Mesenchymal stem cell (in vitro differentiated cells and primary cell): ENCODE measurements around the gene AP1S2.

ENCODE experiments used
- DNase-seq: peaks from one replicate; pipeline ENCODE4 v3.0.0-alpha.2; 2013
- H2AFZ ChIP-seq: one replicate; pipeline ENCODE4 v1.6.1; 2013; ENCODE audit warnings: low read depth, mild to moderate bottlenecking, control low read depth, inconsistent platforms, low read length, moderate library complexity
- H2AK5ac ChIP-seq: 2 replicates; pipeline ENCODE4 v1.6.1; 2013; ENCODE audit warnings: low read length, moderate library complexity, mild to moderate bottlenecking, inconsistent platforms; ENCODE audit not compliant: severe bottlenecking
- H2BK120ac ChIP-seq: one replicate; pipeline ENCODE4 v1.6.1; 2013; ENCODE audit warnings: low read depth, mild to moderate bottlenecking, inconsistent platforms, low read length, moderate library complexity
- H2BK12ac ChIP-seq, 2 experiments: one replicate each; pipeline ENCODE4 v1.6.1; 2013; ENCODE audit warnings: inconsistent platforms in 2 of 2, low read length in 2 of 2, mild to moderate bottlenecking in 2 of 2, moderate library complexity in 2 of 2, control low read depth in 1 of 2
- H2BK15ac ChIP-seq: one replicate; pipeline ENCODE4 v1.6.1; 2013; ENCODE audit warnings: mild to moderate bottlenecking, low read depth, inconsistent platforms; ENCODE audit not compliant: poor library complexity, severe bottlenecking
- H2BK5ac ChIP-seq: 2 replicates; pipeline ENCODE4 v1.6.1; 2013; ENCODE audit warnings: low read depth, mild to moderate bottlenecking, low read length, control low read depth, inconsistent platforms; ENCODE audit not compliant: poor library complexity, severe bottlenecking
- H3K14ac ChIP-seq, 2 experiments: one replicate each; pipeline ENCODE4 v1.6.1; 2013; ENCODE audit warnings: inconsistent platforms in 2 of 2, low read length in 2 of 2, control low read depth in 1 of 2, mild to moderate bottlenecking in 1 of 2, moderate library complexity in 1 of 2
- H3K18ac ChIP-seq, 2 experiments: one replicate each; pipeline ENCODE4 v1.6.1; 2013; ENCODE audit warnings: inconsistent platforms in 2 of 2, low read length in 2 of 2, control low read depth in 1 of 2, low read depth in 1 of 2, mild to moderate bottlenecking in 1 of 2
- H3K23ac ChIP-seq, 2 experiments: one replicate each; pipeline ENCODE4 v1.6.1; 2013; ENCODE audit warnings: inconsistent platforms in 2 of 2, low read length in 2 of 2, mild to moderate bottlenecking in 2 of 2, moderate library complexity in 2 of 2, control low read depth in 1 of 2
- H3K27ac ChIP-seq: 2 replicates; pipeline ENCODE4 v1.5.1; 2013; ENCODE audit warnings: mild to moderate bottlenecking, moderate library complexity, low read length, control low read depth, inconsistent platforms; ENCODE audit not compliant: poor library complexity, severe bottlenecking
- H3K27me3 ChIP-seq, 2 experiments: 2 replicates each; pipeline versions ENCODE4 v1.6.1 to v1.7.0; 2013; ENCODE audit warnings: low read length in 2 of 2, mild to moderate bottlenecking in 2 of 2, moderate library complexity in 2 of 2, control low read depth in 1 of 2, inconsistent platforms in 1 of 2; ENCODE audit not compliant: control insufficient read depth in 1 of 2, insufficient read depth in 1 of 2
- H3K36me3 ChIP-seq, 2 experiments: 2 replicates each; pipeline versions ENCODE4 v1.6.1 to v1.7.0; 2013; ENCODE audit warnings: low read length in 2 of 2, control low read depth in 1 of 2, inconsistent platforms in 1 of 2, low read depth in 1 of 2, mild to moderate bottlenecking in 1 of 2; ENCODE audit not compliant: insufficient read depth in 2 of 2, control insufficient read depth in 1 of 2
- H3K4ac ChIP-seq, 2 experiments: one replicate each; pipeline ENCODE4 v1.6.1; 2013; ENCODE audit warnings: inconsistent platforms in 2 of 2, low read length in 2 of 2, mild to moderate bottlenecking in 2 of 2, moderate library complexity in 2 of 2, control low read depth in 1 of 2, low read depth in 1 of 2
- H3K4me1 ChIP-seq: 2 replicates; pipeline ENCODE4 v1.6.1; 2013; ENCODE audit warnings: low read depth, low read length, control low read depth; ENCODE audit not compliant: control insufficient read depth, insufficient read depth
- H3K4me2 ChIP-seq: 2 replicates; pipeline ENCODE4 v1.6.1; 2013; ENCODE audit warnings: low read length, mild to moderate bottlenecking, inconsistent platforms; ENCODE audit not compliant: poor library complexity, severe bottlenecking
- H3K4me3 ChIP-seq, 2 experiments: 2 replicates each; pipeline versions ENCODE4 v1.5.1 to v1.7.0; 2013; ENCODE audit warnings: low read length in 2 of 2, mild to moderate bottlenecking in 2 of 2, control low read depth in 1 of 2, low read depth in 1 of 2; ENCODE audit not compliant: insufficient read depth in 1 of 2
- H3K79me1 ChIP-seq: replicated peaks from 2 replicates; pipeline ENCODE4 v1.6.1; 2013; ENCODE audit warnings: mild to moderate bottlenecking, control low read depth, low read length, inconsistent platforms; ENCODE audit not compliant: poor library complexity, severe bottlenecking
- H3K9ac ChIP-seq: 2 replicates; pipeline ENCODE4 v1.7.0; 2013; ENCODE audit warnings: mild to moderate bottlenecking, low read length, moderate library complexity
- H3K9me3 ChIP-seq: 2 replicates; pipeline ENCODE4 v1.7.0; 2013; ENCODE audit warnings: mild to moderate bottlenecking, low read length; ENCODE audit not compliant: control insufficient read depth
- H4K8ac ChIP-seq: one replicate; pipeline ENCODE4 v1.6.1; 2013; ENCODE audit warnings: inconsistent platforms, mild to moderate bottlenecking, low read length, moderate library complexity
- H4K91ac ChIP-seq: one replicate; pipeline ENCODE4 v1.6.1; 2013; ENCODE audit warnings: mild to moderate bottlenecking, low read length, inconsistent platforms
- WGBS: methylation state at CpG from one replicate; pipeline ENCODE4 v1.1.7; 2013; ENCODE audit warnings: mixed read lengths; 5-methylcytosine and 5-hydroxymethylcytosine counted together

The AP1S2 gene

GRCh38 chrX:15841853-15842516 lies 12.6 kb downstream of the AP1S2 start:
- no peaks in the 10 kb centered on the region for H3K27me3 ChIP-seq
- no peak overlapping the region for H3K4me2 ChIP-seq
- H3K18ac ChIP-seq = no peak overlapping the region
- no peak overlapping the region for H2BK5ac ChIP-seq
- H3K9me3 ChIP-seq = no peaks in the 10 kb centered on the region
- H3K79me1 ChIP-seq = no peaks in the 10 kb centered on the region
- no peak overlapping the region for H4K8ac ChIP-seq
- H3K4ac ChIP-seq = no peak overlapping the region
- peaks cover 0 to 21% of the 10 kb centered on the region in 2 experiments for H3K36me3 ChIP-seq
- no peak overlapping the region for H2AFZ ChIP-seq
- WGBS = 100% methylated on average over 1 of the region's 2 CpGs
- no peak overlapping the region for H2BK12ac ChIP-seq
- H2BK120ac ChIP-seq = no peak overlapping the region
- no peak overlapping the region for H3K23ac ChIP-seq
- no peak overlapping the region for H2BK15ac ChIP-seq
- H3K27ac ChIP-seq = no peak overlapping the region
- DNase-seq = no peak
- H3K14ac ChIP-seq = no peak overlapping the region
- no peak overlapping the region for H3K4me3 ChIP-seq
- H3K4me1 ChIP-seq = no peaks in the 10 kb centered on the region
- no peak overlapping the region for H4K91ac ChIP-seq
- no peak overlapping the region for H2AK5ac ChIP-seq
- H3K9ac ChIP-seq = no peak overlapping the region

- Histone ChIP-seq H2BK5ac (no peak overlapping the region), H3K27me3 (no peaks in the 10 kb centered on the region)
- 100% methylated on average over 3 of the region's 3 CpGs for WGBS
These were observed 16.6 kb downstream of the AP1S2 start for GRCh38 chrX:15838017-15838416.

DNA sequence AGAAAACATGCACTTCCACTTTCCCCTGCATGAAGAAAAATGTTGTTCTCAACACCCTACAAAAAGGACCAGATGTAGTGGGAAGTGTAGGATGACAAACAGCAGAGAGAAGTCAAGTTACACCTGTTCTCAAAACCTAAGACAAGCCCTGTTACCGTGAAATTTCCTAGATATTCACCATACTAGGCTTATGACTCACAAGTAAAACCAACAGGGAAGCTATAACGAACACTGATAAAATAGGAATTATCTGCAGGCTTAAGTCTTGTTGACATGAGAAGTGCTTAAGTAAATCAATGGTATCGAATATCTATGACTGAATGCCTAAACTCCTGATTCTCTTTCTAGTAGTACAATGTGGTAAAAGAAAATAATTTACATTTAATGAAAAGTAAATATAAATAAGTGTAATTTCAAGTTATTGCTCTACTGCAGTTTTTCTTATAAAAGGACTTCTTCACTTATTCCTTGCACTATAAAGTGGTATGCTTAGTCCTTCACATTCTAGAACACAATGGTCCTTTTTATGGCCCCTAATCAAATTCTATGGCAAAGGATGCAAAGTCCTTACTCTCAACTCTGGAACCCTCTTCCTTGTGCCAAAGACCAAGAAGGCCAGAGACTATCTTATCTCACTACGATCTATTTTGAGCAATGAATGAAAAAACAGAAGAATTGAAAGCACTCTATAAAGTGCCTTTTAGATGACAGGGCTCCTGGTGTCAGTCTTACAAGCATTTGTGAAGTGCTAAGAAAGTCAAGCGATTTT lies 19.6 kb downstream of the AP1S2 start:
- H3K4me3 ChIP-seq = no peak overlapping the region
- H2BK5ac ChIP-seq = no peak overlapping the region
- H3K9ac ChIP-seq = no peak overlapping the region
- no peak overlapping the region for H2AFZ ChIP-seq
- H3K9me3 ChIP-seq = no peaks in the 10 kb centered on the region
- H3K23ac ChIP-seq = no peak overlapping the region
- no peak overlapping the region for H3K4ac ChIP-seq
- no peak overlapping the region for H2AK5ac ChIP-seq
- no peaks in the 10 kb centered on the region for H3K36me3 ChIP-seq
- no peak overlapping the region for H3K14ac ChIP-seq
- DNase-seq = no peak
- no peak overlapping the region for H2BK12ac ChIP-seq
- no peaks in the 10 kb centered on the region for H3K27me3 ChIP-seq
- no peak overlapping the region for H4K91ac ChIP-seq
- 87% methylated on average over 2 of the region's 5 CpGs for WGBS
- no peaks in the 10 kb centered on the region for H3K79me1 ChIP-seq
- H3K4me1 ChIP-seq = no peaks in the 10 kb centered on the region
- H4K8ac ChIP-seq = no peak overlapping the region
- no peak overlapping the region for H2BK15ac ChIP-seq
- no peak overlapping the region for H3K4me2 ChIP-seq
- no peak overlapping the region for H2BK120ac ChIP-seq
- no peak overlapping the region for H3K27ac ChIP-seq
- H3K18ac ChIP-seq = no peak overlapping the region

More at GRCh38 chrX:15838017-15838416, 16.6 kb downstream of the AP1S2 start:
- no peak overlapping the region for H3K4ac ChIP-seq
- no peak overlapping the region for H3K4me3 ChIP-seq
- peaks cover 0 to 6% of the 10 kb centered on the region in 2 experiments for H3K36me3 ChIP-seq
- no peak overlapping the region for H2AK5ac ChIP-seq
- H3K27ac ChIP-seq = no peak overlapping the region
- no peak overlapping the region for H3K14ac ChIP-seq
- H3K4me1 ChIP-seq = no peaks in the 10 kb centered on the region
- no peak overlapping the region for H4K91ac ChIP-seq
- no peaks in the 10 kb centered on the region for H3K79me1 ChIP-seq
- H4K8ac ChIP-seq = no peak overlapping the region
- no peak overlapping the region for H3K23ac ChIP-seq
- no peaks in the 10 kb centered on the region for H3K9me3 ChIP-seq
- no peak overlapping the region for H2AFZ ChIP-seq
- no peak overlapping the region for H3K9ac ChIP-seq
- no peak overlapping the region for H3K4me2 ChIP-seq
- H2BK120ac ChIP-seq = no peak overlapping the region
- H2BK12ac ChIP-seq = no peak overlapping the region
- DNase-seq = no peak
- H2BK15ac ChIP-seq = no peak overlapping the region
- H3K18ac ChIP-seq = no peak overlapping the region

DNA sequence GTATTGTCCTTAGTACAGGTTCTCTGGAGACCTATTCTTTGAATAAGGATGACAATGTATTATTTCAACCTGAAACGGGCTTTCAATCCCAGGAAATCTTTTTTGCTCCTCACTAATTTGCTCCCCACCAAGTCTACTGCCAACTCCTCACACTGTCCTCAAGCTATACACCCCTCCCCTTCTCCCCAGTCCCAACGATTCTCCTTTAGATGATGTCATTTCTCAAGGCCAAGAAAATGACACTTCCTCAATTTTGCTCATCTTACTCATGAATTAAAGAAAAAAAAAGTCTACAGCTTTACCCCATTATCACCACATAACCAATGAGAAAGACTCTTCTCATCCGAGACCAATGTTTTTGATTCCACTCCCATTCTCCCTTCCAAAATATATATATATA lies 20.6 kb downstream of the AP1S2 start:
- H2BK15ac ChIP-seq = no peak overlapping the region
- H3K18ac ChIP-seq = no peak overlapping the region
- no peak overlapping the region for H3K4me2 ChIP-seq
- H3K27me3 ChIP-seq = no peaks in the 10 kb centered on the region
- no peak overlapping the region for H3K9ac ChIP-seq
- no peak for DNase-seq
- H3K14ac ChIP-seq = no peak overlapping the region
- H3K9me3 ChIP-seq = no peaks in the 10 kb centered on the region
- WGBS = 68% methylated on average over 2 of the region's 3 CpGs
- H4K8ac ChIP-seq = no peak overlapping the region
- H2AFZ ChIP-seq = no peak overlapping the region
- no peaks in the 10 kb centered on the region for H3K79me1 ChIP-seq
- no peaks in the 10 kb centered on the region for H3K4me1 ChIP-seq
- H3K4me3 ChIP-seq = no peak overlapping the region
- no peak overlapping the region for H2BK12ac ChIP-seq
- H2BK120ac ChIP-seq = no peak overlapping the region
- no peak overlapping the region for H3K4ac ChIP-seq
- no peak overlapping the region for H3K23ac ChIP-seq
- H3K27ac ChIP-seq = no peak overlapping the region
- H2AK5ac ChIP-seq = no peak overlapping the region
- H3K36me3 ChIP-seq = peaks cover 0 to 8% of the 10 kb centered on the region in 2 experiments
- no peak overlapping the region for H2BK5ac ChIP-seq
- no peak overlapping the region for H4K91ac ChIP-seq
